Ascending aorta (tissue), 2 donors: Measurements from ENCODE around the gene CRLF1. TPM values are rescaled to one million over a fixed set of nuclear protein-coding genes. Genes with fewer than 3 reads are reported as not detected.

Experiments used
- DNase-seq, 2 donors: peaks; one replicate each; pipeline ENCODE4 v3.0.0-alpha.2; 2019; ENCODE audit warnings: low spot score in 2 of 2
- H3K27ac ChIP-seq, 2 donors: fragments of 200-600 bp; sonication (generic); one replicate each; pipeline ENCODE4 v1.5.1; 2016 to 2017; ENCODE audit warnings: mild to moderate bottlenecking in 1 of 2
- H3K27me3 ChIP-seq: fragments of 200-600 bp; sonication (generic); one replicate; pipeline ENCODE4 v1.5.1; 2017
- H3K36me3 ChIP-seq, 2 donors: fragments of 200-600 bp; sonication (generic); one replicate each; pipeline ENCODE4 v1.5.1; 2016
- H3K4me1 ChIP-seq, 2 donors: fragments of 200-600 bp; sonication (generic); one replicate each; pipeline ENCODE4 v1.5.1; 2016 to 2017; ENCODE audit warnings: mild to moderate bottlenecking in 1 of 2
- H3K4me3 ChIP-seq, 2 donors: fragments of 200-600 bp; sonication (generic); one replicate each; pipeline ENCODE4 v1.5.1; 2016 to 2017; ENCODE audit warnings: mild to moderate bottlenecking in 1 of 2
- H3K9me3 ChIP-seq, 2 donors: fragments of 200-600 bp; sonication (generic); one replicate each; pipeline ENCODE4 v1.5.1; 2016
- intact Hi-C: fragments of 100-400 bp; cut with DNase I; formaldehyde crosslinking; loops from one replicate; pipeline ENCODE4 v1.15.1; 2023
- total RNA-seq: library from RNA; depleted of rRNA; stranded (reverse); fragments of >200 nt; gene quantifications from one replicate; pipeline ENCODE4 v1.1.0, GENCODE V29; 2016
- TF ChIP-seq, protein P1 (sequence below), 3 experiments: fragments of 200-600 bp in 2 of 3; fragments of 450-650 bp in 1 of 3; sonication (generic) in 2 of 3; IDR thresholded peaks; one replicate each; pipeline ENCODE4 v1.5.1; 2016 to 2019; ENCODE audit warnings: antibody characterized with exemption in 3 of 3, mild to moderate bottlenecking in 1 of 3, moderate library complexity in 1 of 3

The CRLF1 gene
- total RNA-seq, 1 donor from 2014 or later = 638 TPM

DNA sequence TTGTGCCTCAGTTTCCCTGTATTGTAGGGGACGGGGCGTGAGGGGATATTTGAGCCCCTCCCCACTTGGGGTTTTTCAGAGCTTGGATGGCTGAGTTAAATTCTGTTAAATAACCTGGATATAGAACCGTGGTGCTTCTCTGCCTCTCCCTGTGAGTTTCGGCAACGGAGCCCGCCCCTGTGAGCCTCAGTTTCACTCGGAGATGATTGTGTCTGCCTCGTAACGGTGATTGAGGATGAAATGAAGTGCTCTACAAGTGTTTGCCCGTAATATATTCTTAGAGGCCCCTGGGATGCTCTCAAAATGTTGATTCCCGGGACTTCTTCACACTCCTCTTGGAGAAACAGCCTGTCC lies 48.4 kb downstream of the CRLF1 start:
- TF ChIP-seq, protein P1, sequence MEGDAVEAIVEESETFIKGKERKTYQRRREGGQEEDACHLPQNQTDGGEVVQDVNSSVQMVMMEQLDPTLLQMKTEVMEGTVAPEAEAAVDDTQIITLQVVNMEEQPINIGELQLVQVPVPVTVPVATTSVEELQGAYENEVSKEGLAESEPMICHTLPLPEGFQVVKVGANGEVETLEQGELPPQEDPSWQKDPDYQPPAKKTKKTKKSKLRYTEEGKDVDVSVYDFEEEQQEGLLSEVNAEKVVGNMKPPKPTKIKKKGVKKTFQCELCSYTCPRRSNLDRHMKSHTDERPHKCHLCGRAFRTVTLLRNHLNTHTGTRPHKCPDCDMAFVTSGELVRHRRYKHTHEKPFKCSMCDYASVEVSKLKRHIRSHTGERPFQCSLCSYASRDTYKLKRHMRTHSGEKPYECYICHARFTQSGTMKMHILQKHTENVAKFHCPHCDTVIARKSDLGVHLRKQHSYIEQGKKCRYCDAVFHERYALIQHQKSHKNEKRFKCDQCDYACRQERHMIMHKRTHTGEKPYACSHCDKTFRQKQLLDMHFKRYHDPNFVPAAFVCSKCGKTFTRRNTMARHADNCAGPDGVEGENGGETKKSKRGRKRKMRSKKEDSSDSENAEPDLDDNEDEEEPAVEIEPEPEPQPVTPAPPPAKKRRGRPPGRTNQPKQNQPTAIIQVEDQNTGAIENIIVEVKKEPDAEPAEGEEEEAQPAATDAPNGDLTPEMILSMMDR (IDR thresholded peaks at IDR 0.05) = no peak
- Histone ChIP-seq H3K27ac (peak overlapping the region; percentile 98), H3K27me3 (no peaks in the 10 kb centered on the region), H3K9me3 (no peaks in the 10 kb centered on the region), H3K4me1 (peaks cover 5 to 39% of the 10 kb centered on the region in 2 donors), H3K4me3 (peak overlapping the region; percentile 79 to 95), H3K36me3 (peaks cover 0 to under 1% of the 10 kb centered on the region in 2 donors)
- no peak for DNase-seq
- intact Hi-C loops = loop anchor here (2.0 kb wide), 1 partner anchor 97 kb away; no protein-coding TSS in a partner anchor

GRCh38 chr19:18557411-18558201 lies 49.0 kb downstream of the CRLF1 start, which contains the start of gene KXD1:
TSS of gene KXD1 (plus strand) at chr19:18557870. CDS start at chr19:18562057, 4,187 bp downstream.
- intact Hi-C loops = loop anchor here (1.0 to 2.0 kb wide), 4 partner anchors 14 to 97 kb away; partner anchors contain the start of genes ELL, FKBP8 and UBA52
- Histone ChIP-seq H3K27me3 (no peaks in the 10 kb centered on the region), H3K4me1 (peaks cover 5 to 34% of the 10 kb centered on the region in 2 donors), H3K4me3 (peak within 1 kb of the TSS; percentile 79 to 95), H3K9me3 (no peaks in the 10 kb centered on the region), H3K36me3 (no peaks in the 10 kb centered on the region), H3K27ac (peak within 1 kb of the TSS; percentile 98)
- peak; percentile 95 to 99 for DNase-seq
- TF ChIP-seq, protein P1 (IDR thresholded peaks at IDR 0.05) = no peak

- no peak for DNase-seq
- Histone ChIP-seq H3K27me3 (no peaks in the 10 kb centered on the region), H3K36me3 (no peaks in the 10 kb centered on the region), H3K4me1 (no peaks in the 10 kb centered on the region), H3K27ac (no peak overlapping the region), H3K9me3 (no peaks in the 10 kb centered on the region), H3K4me3 (no peak overlapping the region)
- intact Hi-C loops = no loop called here
- TF ChIP-seq, protein P1 (IDR thresholded peaks at IDR 0.05) = no peak
Observed at GRCh38 chr19:18551631-18552030, 55.0 kb downstream of the CRLF1 start.

DNA sequence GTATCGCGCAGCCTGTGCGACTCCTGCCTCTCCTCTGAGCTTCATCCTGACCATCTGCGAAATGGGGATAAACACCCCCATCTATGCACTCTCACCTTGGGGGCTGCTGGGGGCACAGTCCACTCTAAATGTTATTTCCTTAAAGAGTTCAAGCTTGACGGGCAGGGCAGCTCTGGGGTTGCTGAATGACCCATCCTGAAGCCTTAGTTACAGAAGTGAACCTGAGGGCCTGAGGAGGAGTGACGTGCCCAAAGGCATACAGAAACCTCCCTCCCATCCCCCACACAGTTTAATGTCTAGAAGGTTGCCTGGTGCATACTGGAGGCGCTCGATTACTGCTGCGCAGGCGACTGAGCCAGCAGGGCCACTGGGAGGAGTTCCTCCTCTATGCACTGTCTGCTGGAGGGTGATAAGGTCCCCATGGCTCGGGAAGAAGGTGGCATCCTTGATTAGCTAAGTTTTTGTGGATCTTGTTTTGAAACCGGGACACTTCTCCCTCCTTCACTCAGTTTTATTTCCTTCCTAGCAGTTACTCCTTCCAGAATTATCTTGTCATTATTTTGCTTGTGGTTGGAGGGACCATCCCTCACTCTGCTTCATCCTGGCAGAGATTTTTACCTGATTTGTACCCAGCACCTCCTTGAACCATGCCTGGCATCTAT lies 62.7 kb downstream of the CRLF1 start:
- peak overlapping the region; percentile 70 to 85 for H3K4me3 ChIP-seq
- TF ChIP-seq, protein P1 (IDR thresholded peaks at IDR 0.05) = no peak
- no peaks in the 10 kb centered on the region for H3K9me3 ChIP-seq
- H3K27me3 ChIP-seq = no peaks in the 10 kb centered on the region
- H3K27ac ChIP-seq = peak overlapping the region; percentile 87 to 88
- intact Hi-C loops = loop anchor here (1.0 to 2.0 kb wide), 3 partner anchors 13 to 27 kb away; partner anchors contain the start of genes ELL, KXD1 and UBA52
- peaks cover 18 to 25% of the 10 kb centered on the region in 2 donors for H3K36me3 ChIP-seq
- H3K4me1 ChIP-seq = peaks cover 4 to 10% of the 10 kb centered on the region in 2 donors
- peak; percentile 26 to 81 for DNase-seq

Other genes with a start within 250 kb of the CRLF1 start
- gene GDF15, start 220.6 kb downstream of the CRLF1 start, total RNA-seq = 8.5 TPM
- gene LRRC25, start 209.2 kb downstream of the CRLF1 start, total RNA-seq = 6.9 TPM
- gene SSBP4, start 187.4 kb downstream of the CRLF1 start, total RNA-seq = 233 TPM
- gene ISYNA1, start 168.7 kb downstream of the CRLF1 start, total RNA-seq = 93.1 TPM
- 30.5 TPM for gene ELL, start 84.7 kb downstream of the CRLF1 start, total RNA-seq
- gene FKBP8, start 63.2 kb downstream of the CRLF1 start, total RNA-seq = 395 TPM
- 178 TPM for gene KXD1, start 48.9 kb downstream of the CRLF1 start, total RNA-seq
- gene UBA52, start 34.9 kb downstream of the CRLF1 start, total RNA-seq = 554 TPM
- gene REX1BD, start 18.0 kb downstream of the CRLF1 start, total RNA-seq = 173 TPM
- not detected for gene TMEM59L, start 6.1 kb upstream of the CRLF1 start, total RNA-seq
- gene KLHL26, start 30.2 kb upstream of the CRLF1 start, total RNA-seq = 52.8 TPM
- 10.0 TPM for gene CRTC1, start 76.9 kb upstream of the CRLF1 start, total RNA-seq
- gene COMP, start 184.5 kb upstream of the CRLF1 start, total RNA-seq = 5.0 TPM
- gene UPF1, start 225.2 kb upstream of the CRLF1 start, total RNA-seq = 225 TPM